HUES64 (cell line): Measurements from ENCODE around the gene BTC.

Source experiments
- H3K27ac ChIP-seq: 2 replicates; pipeline ENCODE4 v1.7.0; 2013; ENCODE audit warnings: low read depth, low read length, inconsistent platforms
- H3K27me3 ChIP-seq: 2 replicates; pipeline ENCODE4 v1.6.1; 2013; ENCODE audit warnings: mild to moderate bottlenecking, low read length; ENCODE audit not compliant: insufficient read depth
- H3K36me3 ChIP-seq: 2 replicates; pipeline ENCODE4 v1.6.1; 2013; ENCODE audit warnings: mild to moderate bottlenecking, low read length; ENCODE audit not compliant: insufficient read depth
- H3K4me1 ChIP-seq: 2 replicates; pipeline ENCODE4 v1.6.1; 2013; ENCODE audit warnings: mild to moderate bottlenecking, low read length, moderate library complexity; ENCODE audit not compliant: insufficient read depth
- H3K4me3 ChIP-seq: 2 replicates; pipeline ENCODE4 v1.5.1; 2013; ENCODE audit warnings: mild to moderate bottlenecking, low read length, moderate library complexity
- H3K9ac ChIP-seq: 2 replicates; pipeline ENCODE4 v1.6.1; 2013; ENCODE audit warnings: mild to moderate bottlenecking, low read depth, low read length
- H3K9me3 ChIP-seq: 2 replicates; pipeline ENCODE4 v1.6.1; 2013; ENCODE audit warnings: low read depth, low read length; ENCODE audit not compliant: insufficient read depth
- WGBS: fragments of 150-250, 120-280 bp; methylation state at CpG from one replicate; pipeline ENCODE4 v1.1.7; 2013; ENCODE audit warnings: missing lambda C conversion rate; 5-methylcytosine and 5-hydroxymethylcytosine counted together

The BTC gene

DNA sequence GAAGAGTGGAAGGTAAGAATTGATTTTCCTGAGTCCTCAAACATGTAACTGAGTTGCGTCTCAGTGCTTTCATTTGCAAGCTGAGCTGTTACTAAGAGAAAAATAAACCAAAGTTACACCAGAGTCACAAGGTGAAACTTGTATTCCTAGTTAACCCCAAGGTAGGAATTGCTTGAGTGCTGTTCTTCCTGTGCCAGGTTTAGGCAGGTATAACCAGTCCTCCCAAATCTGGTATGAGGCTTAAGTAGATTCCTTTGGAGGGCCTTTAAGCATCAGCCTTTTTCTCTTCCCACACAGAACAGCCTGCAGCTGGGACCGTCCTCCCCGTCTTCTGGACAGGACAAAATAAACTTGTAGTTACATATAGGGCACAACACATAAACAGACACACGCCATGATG is 2.3 kb upstream of the BTC start:
- H3K27me3 ChIP-seq: peaks cover 38% of the 10 kb centered on the region
- H3K36me3 ChIP-seq: no peaks in the 10 kb centered on the region
- WGBS: 99% methylated on average over 3 of the region's 4 CpGs
- H3K9ac ChIP-seq: no peak overlapping the region
- H3K9me3 ChIP-seq: no peaks in the 10 kb centered on the region
- peaks cover 5% of the 10 kb centered on the region for H3K4me1 ChIP-seq
- H3K4me3 ChIP-seq: no peak overlapping the region
- H3K27ac ChIP-seq: no peak overlapping the region

DNA sequence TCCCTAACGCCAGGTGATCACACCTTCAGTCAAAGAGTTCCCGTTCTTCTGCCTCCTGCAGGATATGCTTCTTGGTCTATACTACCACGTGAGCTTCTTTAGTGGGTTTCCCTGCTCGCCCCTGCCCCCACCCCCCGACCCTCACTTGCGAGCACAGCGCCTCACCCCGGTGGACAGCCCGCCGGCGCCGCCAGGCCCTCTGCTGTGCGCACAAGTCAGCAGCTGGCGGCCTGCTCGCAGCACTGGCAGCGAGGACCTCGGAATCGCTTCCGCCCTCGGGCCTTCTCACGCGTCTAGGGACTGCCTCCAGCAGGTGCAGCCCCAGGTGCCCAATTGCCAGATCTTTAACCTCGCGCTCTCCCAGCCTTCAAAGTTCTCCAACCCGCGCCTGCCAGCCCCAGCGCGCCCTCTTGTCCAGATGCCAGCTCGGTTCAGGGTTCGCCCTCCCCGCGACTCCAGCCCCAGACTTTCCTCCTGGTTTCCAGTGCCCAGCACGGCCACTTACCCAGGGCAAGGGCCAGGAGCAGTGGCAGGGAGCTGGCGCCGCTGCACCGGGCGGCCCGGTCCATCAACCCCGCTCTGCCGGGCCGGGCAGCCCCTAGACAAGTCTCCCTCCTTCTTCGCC is 454 bp downstream of the BTC start:
- Histone ChIP-seq H3K36me3 (no peaks in the 10 kb centered on the region), H3K27ac (no peak overlapping the region), H3K4me1 (peaks cover 5% of the 10 kb centered on the region), H3K9me3 (no peaks in the 10 kb centered on the region), H3K9ac (peak overlapping the region; percentile 54), H3K27me3 (peaks cover 38% of the 10 kb centered on the region), H3K4me3 (peak overlapping the region; percentile 65)
- 1% methylated on average over 42 of the region's 42 CpGs for WGBS

- Histone ChIP-seq H3K9ac (no peak overlapping the region), H3K36me3 (no peaks in the 10 kb centered on the region), H3K4me3 (no peak overlapping the region), H3K27ac (no peak overlapping the region), H3K9me3 (no peaks in the 10 kb centered on the region), H3K4me1 (peaks cover 5% of the 10 kb centered on the region), H3K27me3 (peaks cover 35% of the 10 kb centered on the region)
- WGBS: 95% methylated on average over 2 of the region's 2 CpGs
Measured at GRCh38 chr4:74790652-74791051, 3.7 kb downstream of the BTC start.

- H3K27ac ChIP-seq: no peak overlapping the region
- H3K27me3 ChIP-seq: peaks cover 25% of the 10 kb centered on the region
- no peaks in the 10 kb centered on the region for H3K9me3 ChIP-seq
- peaks cover 5% of the 10 kb centered on the region for H3K4me1 ChIP-seq
- no peak overlapping the region for H3K9ac ChIP-seq
- H3K36me3 ChIP-seq: no peaks in the 10 kb centered on the region
- H3K4me3 ChIP-seq: no peak overlapping the region
- no CpG with 5 or more reads among the region's 1 CpG for WGBS
Measured at GRCh38 chr4:74789518-74789917, 4.8 kb downstream of the BTC start.

DNA sequence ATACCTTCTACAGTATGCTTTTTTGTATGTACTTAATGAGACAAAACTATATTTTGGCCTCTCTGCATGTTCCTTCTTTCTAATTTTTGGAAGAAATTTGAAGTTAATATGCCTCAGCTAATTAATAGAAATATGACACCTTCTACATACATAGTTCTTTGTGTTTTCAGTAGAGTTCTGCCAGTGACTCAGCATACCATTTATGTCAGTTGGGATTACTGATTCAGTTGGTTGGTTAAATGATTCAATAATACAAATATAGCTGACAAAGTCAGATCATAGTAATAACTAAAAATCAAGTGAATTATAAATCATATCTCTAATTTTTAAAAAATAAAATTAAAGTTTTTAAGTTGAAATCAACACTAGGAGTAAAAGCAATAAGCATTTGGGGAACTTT is 16.8 kb downstream of the BTC start:
- Histone ChIP-seq H3K27me3 (no peaks in the 10 kb centered on the region), H3K9me3 (no peaks in the 10 kb centered on the region), H3K27ac (no peak overlapping the region), H3K9ac (no peak overlapping the region), H3K36me3 (no peaks in the 10 kb centered on the region), H3K4me1 (no peaks in the 10 kb centered on the region), H3K4me3 (no peak overlapping the region)

DNA sequence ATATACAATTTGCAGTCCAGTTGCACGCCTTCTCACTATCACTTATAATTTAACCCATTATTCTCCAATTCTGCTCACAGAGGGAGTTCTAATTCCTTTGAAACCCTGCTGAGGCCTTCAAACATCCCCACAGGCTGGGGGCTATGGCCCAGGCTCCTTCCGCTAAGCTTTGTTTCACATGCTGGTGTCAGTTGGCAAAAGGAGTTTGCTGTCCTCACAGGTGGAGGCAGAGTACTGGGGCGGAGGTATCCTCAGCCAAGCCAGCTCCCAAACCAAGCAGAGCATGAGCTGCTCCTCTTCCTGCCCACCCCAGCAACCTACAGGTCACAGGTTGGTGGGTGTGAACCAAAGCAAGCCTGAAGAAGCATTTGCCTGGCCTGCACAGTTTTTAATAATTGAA is 21.5 kb downstream of the BTC start:
- Histone ChIP-seq H3K27ac (no peak overlapping the region), H3K9ac (no peak overlapping the region), H3K4me3 (no peak overlapping the region), H3K36me3 (no peaks in the 10 kb centered on the region), H3K27me3 (no peaks in the 10 kb centered on the region), H3K9me3 (no peaks in the 10 kb centered on the region), H3K4me1 (no peaks in the 10 kb centered on the region)
- WGBS: 85% methylated on average over 3 of the region's 3 CpGs

DNA sequence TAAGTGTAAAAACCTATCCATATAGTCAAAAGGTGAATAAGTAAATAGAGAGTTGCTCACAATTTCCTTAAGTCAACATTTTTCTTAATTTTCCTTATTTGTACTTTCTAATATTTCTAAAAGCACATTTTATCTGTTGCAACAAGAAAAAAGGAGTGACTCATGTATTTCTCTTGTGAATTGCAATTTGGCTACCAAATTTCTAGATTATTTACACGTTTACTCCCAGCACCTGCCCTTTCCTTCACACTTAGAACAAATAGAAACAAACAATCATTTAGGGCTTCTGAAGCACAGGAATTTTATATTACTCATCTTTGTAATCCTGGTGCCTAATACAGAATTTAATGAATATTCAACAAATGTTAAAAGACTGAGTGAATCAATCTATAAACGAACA is 22.2 kb downstream of the BTC start:
- 86% methylated on average over 1 of the region's 2 CpGs for WGBS
- H3K27ac ChIP-seq: no peak overlapping the region
- no peaks in the 10 kb centered on the region for H3K9me3 ChIP-seq
- no peak overlapping the region for H3K4me3 ChIP-seq
- H3K9ac ChIP-seq: no peak overlapping the region
- H3K4me1 ChIP-seq: no peaks in the 10 kb centered on the region
- H3K36me3 ChIP-seq: no peaks in the 10 kb centered on the region
- no peaks in the 10 kb centered on the region for H3K27me3 ChIP-seq

DNA sequence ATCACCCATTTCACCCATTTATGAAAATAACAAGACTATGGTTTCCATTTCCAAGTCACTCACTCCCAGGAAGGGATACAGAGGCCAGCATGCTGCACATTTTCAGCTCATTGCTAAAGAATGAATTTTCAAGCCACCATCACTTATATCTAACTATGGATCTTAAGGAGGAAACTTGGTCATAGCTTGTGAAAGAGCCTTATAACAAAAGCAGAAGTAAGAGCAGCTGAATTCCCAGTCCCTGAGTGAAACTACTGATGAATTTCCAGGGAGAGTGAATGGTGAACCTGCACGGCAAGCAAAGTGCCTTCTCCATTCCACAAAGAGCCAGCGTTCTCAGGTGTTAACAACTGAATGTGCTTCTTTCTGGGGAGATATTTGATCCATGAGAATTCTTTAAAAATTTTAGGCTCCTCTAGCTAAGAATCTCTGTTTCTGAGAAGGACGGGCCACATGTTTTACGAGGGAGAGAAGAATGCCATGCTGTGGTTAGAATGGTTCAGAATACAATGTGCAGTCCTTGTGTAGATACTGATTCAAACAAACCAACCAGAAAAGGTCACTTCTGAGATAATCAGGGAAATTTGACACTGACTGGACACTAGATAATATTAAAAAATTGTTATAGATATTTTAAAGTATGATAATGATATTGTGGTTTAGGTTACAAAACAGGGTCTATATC is 24.0 kb downstream of the BTC start:
- H3K27me3 ChIP-seq: no peaks in the 10 kb centered on the region
- no peaks in the 10 kb centered on the region for H3K9me3 ChIP-seq
- H3K36me3 ChIP-seq: no peaks in the 10 kb centered on the region
- no peaks in the 10 kb centered on the region for H3K4me1 ChIP-seq
- H3K9ac ChIP-seq: no peak overlapping the region
- no peak overlapping the region for H3K4me3 ChIP-seq
- WGBS: 93% methylated on average over 4 of the region's 4 CpGs
- H3K27ac ChIP-seq: no peak overlapping the region

DNA sequence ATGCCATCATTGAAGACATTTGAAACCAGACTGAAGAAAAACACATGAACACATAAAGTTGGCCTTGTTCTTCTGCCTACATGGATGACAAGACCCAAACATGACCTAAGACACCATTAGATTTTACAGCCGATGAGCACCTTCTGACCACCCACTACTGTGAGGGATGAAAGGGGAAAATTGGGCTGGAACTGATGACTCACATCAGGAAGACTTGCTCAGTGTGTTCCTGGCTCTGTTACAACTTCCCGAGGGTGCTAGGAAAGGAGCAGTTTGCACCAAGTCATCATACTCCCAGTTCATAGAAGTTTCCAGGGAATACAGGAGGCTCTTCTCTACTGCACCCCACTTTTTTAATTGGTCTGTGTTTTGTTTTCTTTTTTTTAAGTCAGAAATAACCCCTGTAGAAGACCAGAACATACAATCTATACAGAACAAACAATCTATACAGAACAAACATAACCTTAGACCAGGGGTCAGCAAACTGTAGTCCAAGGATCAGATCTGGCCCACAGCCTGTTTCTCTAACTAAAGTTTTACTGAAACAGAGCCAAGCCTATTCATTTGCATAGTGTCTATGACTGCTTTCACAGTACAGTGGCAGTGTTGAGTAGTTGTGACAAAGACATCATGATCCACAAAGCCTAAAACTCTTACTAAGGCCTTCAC is 25.3 kb downstream of the BTC start:
- H3K4me3 ChIP-seq: no peak overlapping the region
- H3K36me3 ChIP-seq: no peaks in the 10 kb centered on the region
- no peaks in the 10 kb centered on the region for H3K4me1 ChIP-seq
- H3K9me3 ChIP-seq: no peaks in the 10 kb centered on the region
- no peaks in the 10 kb centered on the region for H3K27me3 ChIP-seq
- no peak overlapping the region for H3K9ac ChIP-seq
- 95% methylated on average over 2 of the region's 2 CpGs for WGBS
- no peak overlapping the region for H3K27ac ChIP-seq

DNA sequence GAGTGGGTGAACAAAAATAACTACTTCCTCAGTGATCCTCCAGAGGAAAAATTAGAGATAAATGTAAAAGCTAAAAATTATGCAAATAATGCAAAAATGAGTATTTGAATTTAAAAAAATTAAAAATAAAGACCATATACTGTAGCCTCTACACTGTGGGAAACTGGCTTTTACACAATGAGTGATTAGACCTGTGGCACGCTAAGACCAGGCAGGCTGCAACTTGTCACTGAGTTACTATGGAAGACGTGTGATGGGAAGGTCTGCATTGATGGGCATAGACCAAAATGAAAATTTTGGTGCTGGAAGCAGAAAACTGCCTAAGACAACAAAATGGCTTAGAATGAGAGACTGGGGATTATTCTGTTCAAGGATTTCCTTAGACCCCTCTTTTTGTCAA is 30.2 kb downstream of the BTC start:
- Histone ChIP-seq H3K4me1 (no peaks in the 10 kb centered on the region), H3K4me3 (no peak overlapping the region), H3K9me3 (no peaks in the 10 kb centered on the region), H3K36me3 (no peaks in the 10 kb centered on the region), H3K27ac (no peak overlapping the region), H3K27me3 (no peaks in the 10 kb centered on the region), H3K9ac (no peak overlapping the region)
- WGBS: 93% methylated on average over 2 of the region's 2 CpGs

DNA sequence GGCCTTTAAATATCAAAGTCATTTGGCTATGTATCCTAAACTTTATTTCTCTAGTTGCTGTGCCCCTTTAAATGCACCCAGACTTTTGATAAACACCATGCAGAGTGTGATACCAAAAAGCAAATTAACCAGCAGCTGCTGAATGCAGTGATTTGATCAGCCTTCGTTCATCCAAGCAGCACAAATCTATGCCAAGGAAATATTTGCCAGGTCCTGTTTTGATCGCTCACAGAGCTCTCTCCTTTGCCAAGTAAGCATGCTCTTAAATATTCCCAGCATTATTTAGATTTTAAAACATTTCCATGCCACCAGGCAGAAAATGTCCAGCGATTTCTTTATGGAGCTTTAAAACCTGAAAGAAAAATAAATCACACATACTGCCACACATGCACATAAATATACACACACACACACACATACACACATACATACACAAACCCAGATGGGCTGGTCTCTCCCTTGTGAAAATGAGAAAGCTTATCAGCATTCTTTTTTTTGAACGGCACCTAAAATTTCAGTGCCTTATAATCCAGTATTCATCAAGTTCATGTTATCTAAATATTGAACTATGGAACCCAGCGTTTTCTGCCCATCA is 35.7 kb downstream of the BTC start:
- no peaks in the 10 kb centered on the region for H3K9me3 ChIP-seq
- WGBS: 95% methylated on average over 4 of the region's 5 CpGs
- no peaks in the 10 kb centered on the region for H3K27me3 ChIP-seq
- no peak overlapping the region for H3K9ac ChIP-seq
- no peak overlapping the region for H3K27ac ChIP-seq
- no peaks in the 10 kb centered on the region for H3K4me1 ChIP-seq
- H3K36me3 ChIP-seq: no peaks in the 10 kb centered on the region
- no peak overlapping the region for H3K4me3 ChIP-seq
